H9 (cell line): Measurements from ENCODE around the gene TRIM2. TPM values are rescaled to one million over a fixed set of nuclear protein-coding genes. Genes with fewer than 3 reads are reported as not detected.

Experiments used
- DNase-seq: peaks from one replicate; pipeline ENCODE4 v3.0.0-alpha.2; 2017
- H2AFZ ChIP-seq: one replicate; pipeline ENCODE4 v1.6.1; 2013; ENCODE audit warnings: mild to moderate bottlenecking, low read length, control low read depth, moderate library complexity
- H2AK5ac ChIP-seq: 2 replicates; pipeline ENCODE4 v1.6.1; 2013; ENCODE audit warnings: low read length, control low read depth, mixed read lengths; ENCODE audit not compliant: insufficient read length
- H2BK120ac ChIP-seq: one replicate; pipeline ENCODE4 v1.6.1; 2013; ENCODE audit warnings: low read depth, mild to moderate bottlenecking, low read length, control low read depth, inconsistent platforms; ENCODE audit not compliant: poor library complexity, severe bottlenecking
- H2BK12ac ChIP-seq: 2 replicates; pipeline ENCODE4 v1.6.1; 2013; ENCODE audit warnings: low read length, control low read depth, mixed read lengths, low read depth; ENCODE audit not compliant: insufficient read length
- H2BK15ac ChIP-seq: 2 replicates; pipeline ENCODE4 v1.6.1; 2013; ENCODE audit warnings: low read depth, low read length, control low read depth
- H2BK20ac ChIP-seq: one replicate; pipeline ENCODE4 v1.6.1; 2013; ENCODE audit warnings: low read depth, mild to moderate bottlenecking, low read length, control low read depth, inconsistent platforms; ENCODE audit not compliant: poor library complexity, severe bottlenecking
- H2BK5ac ChIP-seq: 2 replicates; pipeline ENCODE4 v1.6.1; 2013; ENCODE audit warnings: low read length, control low read depth, mixed read lengths; ENCODE audit not compliant: insufficient read length
- H3K14ac ChIP-seq: 2 replicates; pipeline ENCODE4 v1.6.1; 2013; ENCODE audit warnings: low read length, control low read depth; ENCODE audit not compliant: insufficient read depth
- H3K18ac ChIP-seq: 2 replicates; pipeline ENCODE4 v1.6.1; 2013; ENCODE audit warnings: low read depth, mild to moderate bottlenecking, mixed read lengths, low read length, control low read depth; ENCODE audit not compliant: insufficient read length
- H3K23ac ChIP-seq: 2 replicates; pipeline ENCODE4 v1.6.1; 2013; ENCODE audit warnings: low read length, control low read depth, mixed read lengths, low read depth; ENCODE audit not compliant: insufficient read length
- H3K23me2 ChIP-seq: 2 replicates; pipeline ENCODE4 v1.6.1; 2013; ENCODE audit warnings: low read depth, mild to moderate bottlenecking, mixed read lengths, low read length, control low read depth; ENCODE audit not compliant: insufficient read length, poor library complexity, severe bottlenecking
- H3K27ac ChIP-seq: 2 replicates; pipeline ENCODE4 v1.5.1; 2013; ENCODE audit warnings: low read length, control low read depth, mixed read lengths, low read depth; ENCODE audit not compliant: insufficient read length
- H3K27me3 ChIP-seq: 2 replicates; pipeline ENCODE4 v1.6.1; 2013; ENCODE audit warnings: low read length, control low read depth, inconsistent platforms; ENCODE audit not compliant: insufficient read depth
- H3K4ac ChIP-seq: 2 replicates; pipeline ENCODE4 v1.6.1; 2013; ENCODE audit warnings: low read depth, mild to moderate bottlenecking, control low read depth, inconsistent platforms, low read length, moderate library complexity
- H3K4me1 ChIP-seq: 2 replicates; pipeline ENCODE4 v1.6.1; 2013; ENCODE audit warnings: low read length, control low read depth, inconsistent platforms; ENCODE audit not compliant: insufficient read depth
- H3K4me2 ChIP-seq: 2 replicates; pipeline ENCODE4 v1.6.1; 2013; ENCODE audit warnings: low read length, control low read depth, mixed read lengths; ENCODE audit not compliant: insufficient read length, insufficient read depth
- H3K56ac ChIP-seq: 2 replicates; pipeline ENCODE4 v1.6.1; 2013; ENCODE audit warnings: low read depth, mild to moderate bottlenecking, mixed read lengths, low read length, control low read depth; ENCODE audit not compliant: insufficient read length
- H3K79me1 ChIP-seq: 2 replicates; pipeline ENCODE4 v1.6.1; 2013; ENCODE audit warnings: low read depth, mild to moderate bottlenecking, moderate library complexity, low read length, control low read depth, inconsistent platforms; ENCODE audit not compliant: insufficient read depth, poor library complexity, severe bottlenecking
- H3K79me2 ChIP-seq: 2 replicates; pipeline ENCODE4 v1.6.1; 2013; ENCODE audit warnings: low read length, control low read depth, inconsistent platforms; ENCODE audit not compliant: insufficient read depth
- H3K9ac ChIP-seq: 2 replicates; pipeline ENCODE4 v1.6.1; 2013; ENCODE audit warnings: low read length, control low read depth, mixed read lengths; ENCODE audit not compliant: insufficient read length; ENCODE audit errors: extremely low read depth
- H3K9me3 ChIP-seq: one replicate; pipeline ENCODE4 v1.6.1; 2013; ENCODE audit warnings: low read depth, low read length, inconsistent platforms; ENCODE audit not compliant: control insufficient read depth
- H3T11ph ChIP-seq: one replicate; pipeline ENCODE4 v1.6.1; 2013; ENCODE audit warnings: mild to moderate bottlenecking, low read length, control low read depth, inconsistent platforms
- H4K20me1 ChIP-seq: one replicate; pipeline ENCODE4 v1.6.1; 2013; ENCODE audit not compliant: control insufficient read depth, insufficient read length, insufficient read depth
- H4K5ac ChIP-seq: 2 replicates; pipeline ENCODE4 v1.6.1; 2013; ENCODE audit warnings: low read depth, mild to moderate bottlenecking, mixed read lengths, low read length, control low read depth; ENCODE audit not compliant: insufficient read length
- H4K8ac ChIP-seq: replicated peaks from 2 replicates; pipeline ENCODE4 v1.6.1; 2013; ENCODE audit warnings: low read length, control low read depth, mixed read lengths, low read depth; ENCODE audit not compliant: insufficient read length
- H4K91ac ChIP-seq: 2 replicates; pipeline ENCODE4 v1.6.1; 2013; ENCODE audit warnings: low read depth, mild to moderate bottlenecking, moderate library complexity, mixed read lengths, low read length, control low read depth; ENCODE audit not compliant: insufficient read length
- H3K27ac Mint-ChIP-seq, 3 experiments: 2 replicates in 2 of 3; 3 replicates in 1 of 3; pipeline ENCODE4 v1.8.0; 2020 to 2021; ENCODE audit warnings: mixed read lengths in 3 of 3, mild to moderate bottlenecking in 1 of 3, moderate library complexity in 1 of 3
- H3K27me3 Mint-ChIP-seq: 2 replicates; pipeline ENCODE4 v1.8.0; 2021; ENCODE audit warnings: low read depth, mild to moderate bottlenecking, moderate library complexity, mixed read lengths
- H3K36me3 Mint-ChIP-seq, 3 experiments: 2 replicates in 2 of 3; 3 replicates in 1 of 3; pipeline ENCODE4 v1.8.0; 2020 to 2021; ENCODE audit warnings: low read depth in 3 of 3, mixed read lengths in 3 of 3; ENCODE audit not compliant: insufficient read depth in 1 of 3
- H3K4me1 Mint-ChIP-seq, 2 experiments: 2 replicates each; pipeline ENCODE4 v1.8.0; 2020; ENCODE audit warnings: mixed read lengths in 2 of 2
- H3K4me3 Mint-ChIP-seq, 2 experiments: 2 replicates in 1 of 2; 3 replicates in 1 of 2; pipeline ENCODE4 v1.8.0; 2020 to 2021; ENCODE audit warnings: mild to moderate bottlenecking in 2 of 2, mixed read lengths in 2 of 2, moderate library complexity in 1 of 2
- H3K9me3 Mint-ChIP-seq, 2 experiments: 2 replicates in 1 of 2; 3 replicates in 1 of 2; pipeline ENCODE4 v1.8.0; 2020; ENCODE audit warnings: mild to moderate bottlenecking in 2 of 2, mixed read lengths in 2 of 2, moderate library complexity in 1 of 2
- WGBS: extraction: QIAGEN DNeasy Blood & Tissue Kit; methylation state at CpG from one replicate; pipeline ENCODE4 v1.1.7; 2013; ENCODE audit warnings: missing lambda C conversion rate, low lambda C conversion rate, mixed read lengths; ENCODE audit not compliant: insufficient read length; ENCODE audit errors: extremely low coverage; 5-methylcytosine and 5-hydroxymethylcytosine counted together
- total RNA-seq: library from RNA; stranded (reverse); gene quantifications from 2 replicates; pipeline ENCODE4 v1.2.1, GENCODE V29; 2021
- TF ChIP-seq, protein P1 (sequence below): fragments of 200-600 bp; sonication (generic); conservative IDR thresholded peaks from 3 replicates; pipeline ENCODE4 v1.8.0; 2021; ENCODE audit warnings: antibody characterized with exemption, mild to moderate bottlenecking

The TRIM2 gene
- total RNA-seq, 1 experiment from 2014 or later, result 28.9 TPM

- Mint-ChIP-seq H3K36me3 (peaks cover 0 to 6% (median 4%) of the 10 kb centered on the region in 3 experiments; a peak in 5 of 7 replicates), H3K9me3 (peaks cover 3 to 4% of the 10 kb centered on the region in 2 experiments; a peak in 3 of 5 replicates), H3K27ac (no peak overlapping the region), H3K27me3 (peaks cover 9% of the 10 kb centered on the region), H3K4me3 (no peak overlapping the region), H3K4me1 (peaks cover 14 to 17% of the 10 kb centered on the region in 2 experiments)
- Histone ChIP-seq H2BK15ac (no peak overlapping the region), H4K20me1 (no peaks in the 10 kb centered on the region), H3K56ac (no peak overlapping the region), H2BK120ac (no peak overlapping the region), H3K79me1 (no peaks in the 10 kb centered on the region), H3K23ac (no peak overlapping the region), H2BK5ac (no peak overlapping the region), H4K91ac (no peak overlapping the region), H3K14ac (no peak overlapping the region), H3K23me2 (no peaks in the 10 kb centered on the region), H3K27me3 (no peaks in the 10 kb centered on the region), H3K18ac (no peak overlapping the region), H3K9ac (no peak overlapping the region), H3K79me2 (no peaks in the 10 kb centered on the region), H3K4me1 (0 out of 2 replicates have a peak, but pooled peaks cover 3% of the 10 kb centered on the region), H3K4ac (no peak overlapping the region), H2BK12ac (no peak overlapping the region), H4K8ac (no peak overlapping the region), H2AFZ (no peak overlapping the region), H2AK5ac (no peak overlapping the region), H3T11ph (no peak overlapping the region), H4K5ac (no peak overlapping the region), H3K4me2 (no peak overlapping the region), H3K27ac (no peak overlapping the region), H2BK20ac (no peak overlapping the region), H3K9me3 (no peaks in the 10 kb centered on the region)
- DNase-seq, result no peak
- no CpG with 5 or more reads among the region's 4 CpGs for WGBS
- TF ChIP-seq, protein P1, sequence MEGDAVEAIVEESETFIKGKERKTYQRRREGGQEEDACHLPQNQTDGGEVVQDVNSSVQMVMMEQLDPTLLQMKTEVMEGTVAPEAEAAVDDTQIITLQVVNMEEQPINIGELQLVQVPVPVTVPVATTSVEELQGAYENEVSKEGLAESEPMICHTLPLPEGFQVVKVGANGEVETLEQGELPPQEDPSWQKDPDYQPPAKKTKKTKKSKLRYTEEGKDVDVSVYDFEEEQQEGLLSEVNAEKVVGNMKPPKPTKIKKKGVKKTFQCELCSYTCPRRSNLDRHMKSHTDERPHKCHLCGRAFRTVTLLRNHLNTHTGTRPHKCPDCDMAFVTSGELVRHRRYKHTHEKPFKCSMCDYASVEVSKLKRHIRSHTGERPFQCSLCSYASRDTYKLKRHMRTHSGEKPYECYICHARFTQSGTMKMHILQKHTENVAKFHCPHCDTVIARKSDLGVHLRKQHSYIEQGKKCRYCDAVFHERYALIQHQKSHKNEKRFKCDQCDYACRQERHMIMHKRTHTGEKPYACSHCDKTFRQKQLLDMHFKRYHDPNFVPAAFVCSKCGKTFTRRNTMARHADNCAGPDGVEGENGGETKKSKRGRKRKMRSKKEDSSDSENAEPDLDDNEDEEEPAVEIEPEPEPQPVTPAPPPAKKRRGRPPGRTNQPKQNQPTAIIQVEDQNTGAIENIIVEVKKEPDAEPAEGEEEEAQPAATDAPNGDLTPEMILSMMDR, result no peak
Measured at GRCh38 chr4:153216546-153216945, 12.3 kb downstream of the TRIM2 start.
